NCI-H1694 treated with DMSO at 0.1 percent for 48 hours (cell line): ENCODE data around the gene PTGIR.
A peak's percentile ranks its signal among the peaks of the same experiment; 100 is the strongest.

Experiments used
- DNase-seq: peaks from one replicate; lab custom pipeline; 2025; lab: John Stamatoyannopoulos, UW

PTGIR gene

DNA sequence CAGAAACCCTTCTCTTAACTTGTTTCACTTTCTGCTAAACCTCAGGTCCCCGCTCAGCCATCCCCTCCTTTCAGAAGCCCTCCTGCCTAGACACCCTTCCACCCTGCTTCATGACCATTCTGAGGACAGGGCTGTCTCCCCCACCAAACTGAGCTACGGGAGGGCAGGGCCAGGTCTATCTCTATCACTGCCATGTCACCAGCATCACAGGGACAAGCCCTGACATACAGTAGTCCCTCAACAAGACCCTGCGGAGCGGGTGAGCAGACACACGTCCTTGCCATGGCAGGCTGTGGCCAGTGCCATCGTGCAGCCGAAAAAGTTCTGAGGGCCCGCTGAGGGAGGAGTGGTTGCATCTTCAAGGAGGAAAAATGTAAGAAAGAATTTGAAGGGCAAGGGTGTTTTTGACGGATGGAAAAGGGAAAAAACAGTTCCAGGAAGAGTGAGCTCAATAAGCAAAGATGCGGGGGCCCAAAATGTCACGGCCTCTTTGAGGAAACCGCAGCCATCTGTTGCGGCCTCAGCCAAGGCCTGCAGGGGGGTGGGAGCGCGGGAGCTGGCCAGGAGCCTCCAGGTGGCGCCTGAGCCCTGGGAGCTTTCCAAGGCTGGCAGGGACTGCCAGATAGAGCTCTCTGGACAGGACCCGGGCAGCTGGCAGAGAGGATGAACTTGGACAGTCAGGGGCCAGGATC, 8.1 kb downstream of the PTGIR start:
- peak; percentile 25 for DNase-seq

DNA sequence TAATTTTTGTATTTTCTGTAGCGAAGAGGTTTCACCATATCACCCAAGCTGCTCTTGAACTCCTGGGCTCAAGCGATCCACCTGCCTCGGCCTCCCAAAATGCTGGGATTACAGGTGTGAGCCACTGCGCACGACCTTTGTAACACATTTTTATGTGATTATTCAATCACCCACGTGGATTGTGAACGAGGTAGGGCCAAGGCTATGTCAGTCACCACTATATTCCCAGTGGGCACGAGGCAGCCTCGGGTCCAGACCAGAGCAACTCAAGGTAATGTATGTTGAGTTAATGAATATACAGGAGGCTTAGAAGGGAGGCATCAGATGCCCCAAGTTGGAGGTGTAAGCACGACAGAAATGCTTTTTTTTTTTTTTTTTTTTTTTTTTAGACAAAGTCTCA, 8.9 kb downstream of the PTGIR start:
- DNase-seq = no peak

DNA sequence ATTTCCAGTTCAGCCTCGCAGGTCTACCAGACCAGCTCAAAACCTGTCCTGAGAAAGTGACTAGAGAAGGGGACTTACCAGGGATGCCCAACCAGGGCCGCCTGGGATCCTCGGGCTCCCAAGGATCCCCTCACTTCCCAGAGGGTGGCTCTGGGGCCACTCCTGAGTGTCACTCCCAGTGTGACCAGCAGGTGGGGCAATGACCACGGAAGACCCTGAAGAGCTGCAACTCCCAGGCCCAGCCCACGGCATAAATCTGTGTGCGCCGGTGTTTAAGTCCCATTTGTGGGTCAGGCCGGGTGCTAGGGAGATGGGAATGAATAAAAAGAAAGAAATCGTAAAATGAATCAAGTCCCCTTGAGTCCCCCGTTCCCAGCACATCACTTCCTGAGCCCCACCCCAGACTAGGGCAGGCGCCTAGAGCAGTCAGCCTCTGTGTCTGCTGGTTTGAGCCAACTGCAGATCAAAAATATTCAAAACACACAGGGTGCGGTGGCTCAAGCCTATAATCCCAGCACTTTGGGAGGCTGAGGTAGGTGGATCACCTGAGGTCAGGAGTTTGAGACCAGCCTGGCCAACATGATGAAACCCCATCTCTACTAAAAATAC, 10.7 kb downstream of the PTGIR start:
- DNase-seq = peak; percentile 68

- no peak for DNase-seq
These were observed 11.4 kb downstream of the PTGIR start for GRCh38 chr19:46613525-46613924.

GRCh38 chr19:46611776-46612175, 13.1 kb downstream of the PTGIR start:
- DNase-seq = no peak

- no peak for DNase-seq
These were observed 13.8 kb downstream of the PTGIR start for GRCh38 chr19:46610851-46611770.

GRCh38 chr19:46610413-46610775, 14.5 kb downstream of the PTGIR start:
- DNase-seq = no peak

GRCh38 chr19:46609511-46610412, 15.1 kb downstream of the PTGIR start:
- no peak for DNase-seq

DNA sequence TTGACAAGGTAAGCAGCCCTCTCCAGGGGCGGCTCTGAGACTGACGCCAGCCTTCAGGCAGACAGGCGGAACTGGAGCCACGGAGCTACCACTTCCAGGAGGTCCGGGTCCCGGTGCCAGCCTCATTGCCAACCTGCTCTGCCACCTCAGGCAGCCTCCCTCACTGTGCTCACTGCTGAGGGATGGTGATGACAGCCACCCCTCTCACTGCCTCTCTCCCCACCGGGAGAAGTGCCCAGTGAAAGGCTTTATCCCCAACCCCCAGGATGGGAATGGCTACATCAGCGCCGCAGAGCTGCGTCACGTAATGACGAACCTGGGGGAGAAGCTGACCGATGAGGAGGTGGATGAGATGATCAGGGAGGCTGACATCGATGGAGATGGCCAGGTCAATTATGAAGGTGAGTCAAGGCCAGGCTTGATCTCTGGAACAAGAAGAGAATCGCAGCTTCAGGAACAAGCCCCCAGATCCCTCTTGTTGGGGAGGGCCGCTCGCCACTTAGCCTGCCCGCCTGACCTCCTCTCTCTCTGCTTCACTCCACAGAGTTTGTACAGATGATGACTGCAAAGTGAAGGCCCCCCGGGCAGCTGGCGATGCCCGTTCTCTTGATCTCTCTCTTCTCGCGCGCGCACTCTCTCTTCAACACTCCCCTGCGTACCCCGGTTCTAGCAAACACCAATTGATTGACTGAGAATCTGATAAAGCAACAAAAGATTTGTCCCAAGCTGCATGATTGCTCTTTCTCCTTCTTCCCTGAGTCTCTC, 16.1 kb downstream of the PTGIR start:
- no peak for DNase-seq

GRCh38 chr19:46608178-46608577, 16.7 kb downstream of the PTGIR start:
- no peak for DNase-seq

DNA sequence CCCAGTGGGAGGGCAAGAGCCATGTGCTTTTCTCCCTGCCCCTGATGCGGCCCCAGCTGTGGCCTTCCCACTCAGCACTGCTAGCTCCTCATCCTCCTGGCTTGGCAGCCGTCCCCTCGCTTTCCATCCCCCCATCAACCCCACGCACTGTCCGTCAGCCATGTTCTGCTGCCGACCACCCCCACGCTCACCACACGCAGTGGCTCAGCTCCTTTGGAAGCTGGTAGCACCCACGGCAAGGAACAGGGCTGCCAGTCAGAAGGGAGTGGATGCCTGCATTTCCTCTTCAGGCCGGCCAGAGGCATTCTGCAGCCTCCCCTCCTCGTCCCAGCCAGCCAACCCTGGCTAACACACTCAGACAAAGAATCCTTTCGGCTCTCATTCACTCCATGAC, 17.4 kb downstream of the PTGIR start:
- DNase-seq = peak; percentile 99

- no peak for DNase-seq
These were observed 18.0 kb downstream of the PTGIR start for GRCh38 chr19:46606681-46607447.

GRCh38 chr19:46606019-46606418, 18.9 kb downstream of the PTGIR start:
- no peak for DNase-seq

- DNase-seq = no peak
These were observed 19.5 kb downstream of the PTGIR start for GRCh38 chr19:46605356-46605821.

- DNase-seq = no peak
These were observed 20.0 kb downstream of the PTGIR start for GRCh38 chr19:46604781-46605355.

DNA sequence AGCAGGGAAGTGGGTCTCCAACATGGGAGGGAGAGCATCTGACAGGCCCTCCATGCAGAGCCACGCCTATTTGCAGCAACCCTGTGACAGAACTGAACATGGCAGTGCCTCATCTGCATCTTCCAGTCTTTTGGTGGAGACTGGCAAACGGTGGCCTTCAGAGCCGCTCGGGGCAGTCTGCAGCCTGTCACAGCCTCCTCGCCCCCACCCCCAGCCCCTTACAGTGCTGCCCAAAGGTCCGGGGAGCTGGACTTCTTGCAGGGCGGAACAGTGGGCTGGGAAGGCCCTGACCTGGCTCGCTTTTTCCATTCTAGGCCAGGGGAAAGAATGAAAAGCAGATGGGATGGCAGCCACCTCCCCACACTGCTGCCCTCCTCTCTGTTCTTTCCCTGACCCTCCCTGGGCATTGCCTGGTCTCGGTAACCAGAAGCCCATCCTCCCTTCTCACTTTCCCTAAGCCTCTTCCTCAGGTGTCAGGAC, 21.1 kb downstream of the PTGIR start:
- no peak for DNase-seq

DNA sequence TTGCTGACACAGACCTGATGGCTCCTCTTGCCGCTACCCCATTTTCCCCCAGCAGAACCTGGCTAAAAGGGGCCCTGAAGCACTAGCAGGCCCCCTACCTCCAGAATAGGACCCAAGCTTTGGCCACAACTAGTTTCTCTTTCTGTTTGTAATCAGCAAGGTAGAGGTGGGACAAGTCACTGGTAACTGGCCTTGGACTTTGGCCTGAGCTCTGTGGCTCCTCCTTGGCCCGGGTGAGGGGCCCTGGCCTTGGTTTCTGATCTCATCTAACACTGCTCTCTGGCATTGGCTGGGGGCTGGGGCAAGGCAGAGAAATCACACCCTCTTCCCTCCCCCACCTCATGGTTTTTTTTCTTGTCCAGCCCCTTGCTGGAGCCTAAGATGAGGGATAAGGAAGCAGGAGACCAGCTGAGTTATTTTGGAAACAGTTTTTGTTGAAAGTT, 21.7 kb downstream of the PTGIR start:
- DNase-seq = no peak

GRCh38 chr19:46602392-46603194, 22.3 kb downstream of the PTGIR start:
- no peak for DNase-seq
